Neural cell (in vitro differentiated cells): ENCODE data around the gene ABO. TPM values are rescaled to one million over a fixed set of nuclear protein-coding genes. Genes with fewer than 3 reads are reported as not detected.

Source experiments
- H2AFZ ChIP-seq: fragments of 200-600, 300-800 bp; sonication (generic), shearing (Covaris generic); 2 replicates; pipeline ENCODE4 v1.6.0; 2014; ENCODE audit warnings: low read depth, mild to moderate bottlenecking, antibody characterized with exemption, low read length, moderate library complexity
- H3F3A ChIP-seq: fragments of 200-600 bp; shearing (Covaris generic); 2 replicates; pipeline ENCODE4 v1.6.1; 2016; ENCODE audit warnings: mild to moderate bottlenecking, moderate library complexity, mixed read lengths, antibody characterized with exemption, low read length; ENCODE audit not compliant: insufficient read depth, poor library complexity, severe bottlenecking
- H3K27ac ChIP-seq: fragments of 200-600, 300-800 bp; sonication (generic), shearing (Covaris generic); 2 replicates; pipeline ENCODE4 v1.5.1; 2014; ENCODE audit warnings: mild to moderate bottlenecking, low read length, moderate library complexity
- H3K27me3 ChIP-seq: fragments of 300-800, 200-600 bp; sonication (generic), shearing (Covaris generic); 2 replicates; pipeline ENCODE4 v1.6.0; 2014; ENCODE audit warnings: mild to moderate bottlenecking, low read depth, low read length, moderate library complexity; ENCODE audit not compliant: insufficient read depth
- H3K36me3 ChIP-seq: fragments of 300-800, 200-600 bp; sonication (generic), shearing (Covaris generic); 2 replicates; pipeline ENCODE4 v1.5.1; 2014; ENCODE audit warnings: mild to moderate bottlenecking, antibody characterized with exemption, low read length, moderate library complexity; ENCODE audit not compliant: insufficient read depth
- H3K4me2 ChIP-seq: fragments of 300-800, 200-600 bp; sonication (generic), shearing (Covaris generic); 2 replicates; pipeline ENCODE4 v1.6.0; 2014; ENCODE audit warnings: mild to moderate bottlenecking, low read length
- H3K4me3 ChIP-seq: fragments of 300-800, 200-600 bp; sonication (generic), shearing (Covaris generic); 2 replicates; pipeline ENCODE4 v1.5.1; 2014; ENCODE audit warnings: mild to moderate bottlenecking, low read length, moderate library complexity
- H3K79me2 ChIP-seq: fragments of 200-600 bp; shearing (Covaris generic); replicated peaks from 2 replicates; pipeline ENCODE4 v1.6.0; 2014; ENCODE audit warnings: mild to moderate bottlenecking, low read length, moderate library complexity; ENCODE audit not compliant: insufficient read depth
- H3K9ac ChIP-seq: fragments of 300-800, 200-600 bp; sonication (generic), shearing (Covaris generic); 2 replicates; pipeline ENCODE4 v1.6.1; 2016; ENCODE audit warnings: mild to moderate bottlenecking, low read length, mixed read lengths
- H3K9me2 ChIP-seq: fragments of 200-600 bp; shearing (Covaris generic); 2 replicates; pipeline ENCODE4 v1.6.1; 2016; ENCODE audit warnings: mild to moderate bottlenecking, low read length, mixed read lengths; ENCODE audit not compliant: insufficient read depth
- H3K9me3 ChIP-seq: fragments of 200-600, 300-800 bp; sonication (generic), shearing (Covaris generic); 2 replicates; pipeline ENCODE4 v1.6.1; 2016; ENCODE audit warnings: mild to moderate bottlenecking, mixed run types, low read length, moderate library complexity, mixed read lengths
- H4K20me1 ChIP-seq: fragments of 200-600 bp; shearing (Covaris generic); 2 replicates; pipeline ENCODE4 v1.6.1; 2016; ENCODE audit warnings: mild to moderate bottlenecking, mixed run types; ENCODE audit not compliant: insufficient read depth
- CTCF ChIP-seq: fragments of 450-650 bp; IDR thresholded peaks from 2 replicates; pipeline ENCODE4 v1.5.1; 2014; ENCODE audit warnings: antibody characterized with exemption, mild to moderate bottlenecking, moderate library complexity; ENCODE audit not compliant: poor library complexity, severe bottlenecking
- EP300 ChIP-seq: fragments of 450-650 bp; conservative IDR thresholded peaks from 2 replicates; pipeline ENCODE4 v1.6.1; 2014; ENCODE audit warnings: antibody characterized with exemption, mild to moderate bottlenecking, moderate library complexity; ENCODE audit not compliant: poor library complexity, severe bottlenecking
- EZH2 ChIP-seq: fragments of 200-600, 300-800 bp; shearing (Covaris generic), sonication (generic); IDR thresholded peaks from 2 replicates; pipeline ENCODE4 v1.6.1; 2014; ENCODE audit warnings: antibody characterized with exemption, low read length, borderline replicate concordance, mild to moderate bottlenecking; ENCODE audit not compliant: insufficient read depth, poor library complexity, severe bottlenecking
- MXI1 ChIP-seq: fragments of 450-650 bp; conservative IDR thresholded peaks from 2 replicates; pipeline ENCODE4 v1.6.1; 2014; ENCODE audit warnings: antibody characterized with exemption, mild to moderate bottlenecking; ENCODE audit not compliant: poor library complexity, severe bottlenecking
- POLR2AphosphoS5 ChIP-seq: IDR thresholded peaks from 2 replicates; pipeline ENCODE4 v1.6.1; 2012
- RAD21 ChIP-seq: fragments of 450-650 bp; conservative IDR thresholded peaks from 2 replicates; pipeline ENCODE4 v1.6.1; 2014; ENCODE audit warnings: antibody characterized with exemption, mild to moderate bottlenecking, moderate library complexity
- REST ChIP-seq: IDR thresholded peaks from 2 replicates; pipeline ENCODE4 v1.6.1; 2012; ENCODE audit warnings: borderline replicate concordance
- SMC3 ChIP-seq: fragments of 450-650 bp; conservative IDR thresholded peaks from 2 replicates; pipeline ENCODE4 v1.6.1; 2014; ENCODE audit warnings: antibody characterized with exemption, mild to moderate bottlenecking, moderate library complexity; ENCODE audit not compliant: poor library complexity
- TAF1 ChIP-seq: IDR thresholded peaks from 2 replicates; pipeline ENCODE4 v1.6.1; 2012; ENCODE audit warnings: low read depth
- polyA plus RNA-seq: library from polyadenylated mRNA; depleted of rRNA; stranded (reverse); fragments of >200 nt; gene quantifications from 2 replicates; pipeline ENCODE4 v1.2.3, GENCODE V29; 2014

Gene ABO
- polyA plus RNA-seq, 1 donor from 2014 or later = not detected

GRCh38 chr9:133276923-133277322 lies 1.9 kb upstream of the ABO start:
- Histone ChIP-seq H3K9me3 (no peaks in the 10 kb centered on the region), H2AFZ (no peak overlapping the region), H3K9ac (no peak overlapping the region), H3K27ac (no peak overlapping the region), H3K27me3 (peaks cover 45% of the 10 kb centered on the region), H3K4me2 (no peak overlapping the region), H3F3A (no peaks in the 10 kb centered on the region), H3K79me2 (no peaks in the 10 kb centered on the region), H3K4me3 (no peak overlapping the region), H4K20me1 (no peaks in the 10 kb centered on the region), H3K9me2 (no peaks in the 10 kb centered on the region), H3K36me3 (no peaks in the 10 kb centered on the region)
- no peak for TF ChIP-seq RAD21
- no peak for TF ChIP-seq TAF1
- no peak for TF ChIP-seq EP300
- TF ChIP-seq EZH2 = no peak
- no peak for TF ChIP-seq REST
- TF ChIP-seq SMC3 = no peak
- TF ChIP-seq CTCF = no peak
- TF ChIP-seq POLR2AphosphoS5 = no peak
- no peak for TF ChIP-seq MXI1

- Histone ChIP-seq H3F3A (no peaks in the 10 kb centered on the region), H3K4me2 (no peak overlapping the region), H3K79me2 (no peaks in the 10 kb centered on the region), H3K9ac (no peak overlapping the region), H3K9me2 (no peaks in the 10 kb centered on the region), H4K20me1 (no peaks in the 10 kb centered on the region), H3K9me3 (no peaks in the 10 kb centered on the region), H3K4me3 (peak overlapping the region; percentile 54), H2AFZ (no peak overlapping the region), H3K27me3 (peaks cover 45% of the 10 kb centered on the region), H3K27ac (no peak overlapping the region), H3K36me3 (no peaks in the 10 kb centered on the region)
- TF ChIP-seq MXI1 (no peak), EP300 (no peak), POLR2AphosphoS5 (no peak), TAF1 (no peak), SMC3 (no peak), CTCF (no peak), EZH2 (no peak), RAD21 (no peak), REST (no peak)
Measured at GRCh38 chr9:133276001-133276884, 1.2 kb upstream of the ABO start.
